NCI-H510A (cell line): ENCODE measurements around the gene ST8SIA5.

Experiments used
- DNase-seq: peaks from one replicate; lab custom pipeline; 2025; lab: John Stamatoyannopoulos, UW

ST8SIA5 gene

DNA sequence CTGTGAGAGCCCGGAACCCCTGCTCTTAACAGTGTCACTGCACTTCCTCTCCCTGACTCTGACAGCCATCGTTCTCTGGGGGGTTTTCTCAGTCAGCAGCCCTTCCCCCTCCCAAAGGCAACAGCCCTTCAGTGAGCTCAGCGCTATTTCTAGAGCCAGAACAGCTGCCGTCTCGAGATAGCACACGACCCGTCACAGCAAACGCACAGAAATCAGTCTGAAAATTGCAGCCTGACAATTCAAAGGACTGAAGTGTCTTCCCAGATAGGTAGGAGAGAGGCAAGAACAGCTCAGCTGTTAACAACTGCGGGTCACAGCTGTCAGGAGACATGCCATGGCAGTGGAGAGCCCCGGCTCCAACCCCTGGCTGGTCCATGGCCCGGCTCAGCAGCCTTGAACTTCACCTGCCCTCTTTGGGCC, 45.4 kb downstream of the ST8SIA5 start:
- DNase-seq: no peak

DNA sequence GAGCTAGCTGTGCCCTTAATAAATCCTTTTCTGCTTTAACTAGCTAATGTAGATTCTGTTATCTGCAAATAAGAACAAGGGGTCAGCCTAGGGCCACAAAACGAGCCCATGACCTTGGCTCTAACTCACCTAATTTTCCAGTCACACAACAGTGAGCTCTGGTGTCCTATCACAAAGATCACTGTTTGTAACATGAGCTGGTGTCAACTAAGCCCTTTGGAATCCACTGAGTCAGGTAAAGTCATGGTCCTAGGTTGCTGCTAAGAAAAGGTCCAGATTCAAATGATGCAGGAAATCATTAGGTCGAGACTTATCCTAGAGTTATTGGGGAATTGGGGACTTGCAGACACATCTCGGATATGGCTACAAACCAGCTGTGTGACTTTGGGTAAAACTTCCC, 49.9 kb downstream of the ST8SIA5 start:
- DNase-seq: no peak

DNA sequence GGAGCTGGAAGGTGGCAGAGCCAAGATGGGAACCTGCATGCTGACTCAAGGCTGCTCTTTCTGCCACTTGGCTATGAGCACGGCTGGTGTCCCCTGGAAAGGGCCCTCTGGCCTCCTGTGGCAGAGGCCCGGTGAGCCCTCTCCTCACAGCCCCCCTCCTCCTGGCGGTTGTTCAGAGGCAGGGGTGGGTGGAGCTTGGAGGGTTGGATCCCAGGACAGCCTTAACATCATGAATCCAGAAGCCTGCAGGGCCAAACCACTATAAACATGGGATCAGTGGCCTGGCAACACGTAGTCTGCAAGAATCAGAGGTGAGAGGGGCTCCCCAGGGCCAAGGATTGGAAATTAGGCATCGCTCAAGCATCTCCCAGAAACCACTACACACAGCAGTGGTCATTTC, 51.3 kb downstream of the ST8SIA5 start:
- no peak for DNase-seq

DNA sequence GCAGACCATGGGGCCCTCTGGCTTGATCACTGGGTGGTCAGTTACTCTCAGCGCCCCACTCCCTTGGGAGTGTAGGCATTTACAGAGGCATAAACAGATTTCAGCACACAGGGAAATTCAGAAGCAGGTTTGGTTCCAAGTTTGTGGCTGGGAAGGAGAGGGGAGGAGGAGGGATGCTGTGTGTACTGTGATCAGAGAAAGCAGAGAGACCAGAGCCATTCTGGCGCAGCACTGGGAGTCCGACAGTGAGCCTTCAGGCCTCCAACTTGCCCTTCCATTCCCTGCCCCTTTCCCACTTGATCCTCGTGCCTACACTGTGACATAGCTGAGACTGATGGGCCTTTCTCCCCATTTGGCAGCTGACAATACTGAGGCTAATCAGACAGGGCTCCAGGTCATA, 52.0 kb downstream of the ST8SIA5 start:
- DNase-seq: no peak

DNA sequence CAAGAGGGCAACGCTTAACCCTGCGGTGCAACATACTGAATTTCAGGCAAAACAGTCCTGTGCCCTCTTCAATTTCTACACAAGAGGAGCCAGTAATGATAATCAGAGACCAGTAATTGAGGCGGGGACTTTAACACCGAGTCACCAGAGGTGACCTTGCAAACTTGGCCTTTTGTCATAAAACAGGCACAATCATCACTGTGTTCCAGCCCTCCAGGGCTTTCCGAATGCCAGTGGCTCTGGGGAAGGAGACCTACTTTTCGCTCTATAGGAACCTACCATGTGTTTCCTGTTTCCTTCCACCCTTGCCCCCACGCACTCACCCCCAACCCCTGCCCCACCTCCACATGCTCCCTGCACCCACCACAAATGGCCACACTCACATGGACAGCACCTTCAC, 52.7 kb downstream of the ST8SIA5 start:
- no peak for DNase-seq

DNA sequence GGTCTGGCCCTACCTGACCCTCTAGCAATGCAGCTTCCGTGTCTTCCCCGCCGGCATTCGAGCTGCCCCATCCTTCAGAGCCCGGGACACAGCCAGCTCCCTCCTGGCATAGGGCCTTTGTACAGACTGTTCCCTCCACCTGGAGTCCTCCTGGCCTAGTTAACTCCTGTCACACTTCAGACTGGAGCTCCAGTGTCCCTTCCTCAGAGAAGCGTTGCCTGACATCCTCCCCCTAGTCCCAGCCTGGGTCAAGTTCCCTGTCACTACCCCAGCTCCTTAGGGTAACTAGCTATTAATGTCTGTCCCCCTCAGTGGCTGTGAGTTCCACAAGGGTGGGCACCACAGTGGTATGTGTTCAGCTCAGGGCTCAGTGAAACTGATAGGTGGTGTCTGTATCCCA, 54.4 kb downstream of the ST8SIA5 start:
- DNase-seq: no peak

DNA sequence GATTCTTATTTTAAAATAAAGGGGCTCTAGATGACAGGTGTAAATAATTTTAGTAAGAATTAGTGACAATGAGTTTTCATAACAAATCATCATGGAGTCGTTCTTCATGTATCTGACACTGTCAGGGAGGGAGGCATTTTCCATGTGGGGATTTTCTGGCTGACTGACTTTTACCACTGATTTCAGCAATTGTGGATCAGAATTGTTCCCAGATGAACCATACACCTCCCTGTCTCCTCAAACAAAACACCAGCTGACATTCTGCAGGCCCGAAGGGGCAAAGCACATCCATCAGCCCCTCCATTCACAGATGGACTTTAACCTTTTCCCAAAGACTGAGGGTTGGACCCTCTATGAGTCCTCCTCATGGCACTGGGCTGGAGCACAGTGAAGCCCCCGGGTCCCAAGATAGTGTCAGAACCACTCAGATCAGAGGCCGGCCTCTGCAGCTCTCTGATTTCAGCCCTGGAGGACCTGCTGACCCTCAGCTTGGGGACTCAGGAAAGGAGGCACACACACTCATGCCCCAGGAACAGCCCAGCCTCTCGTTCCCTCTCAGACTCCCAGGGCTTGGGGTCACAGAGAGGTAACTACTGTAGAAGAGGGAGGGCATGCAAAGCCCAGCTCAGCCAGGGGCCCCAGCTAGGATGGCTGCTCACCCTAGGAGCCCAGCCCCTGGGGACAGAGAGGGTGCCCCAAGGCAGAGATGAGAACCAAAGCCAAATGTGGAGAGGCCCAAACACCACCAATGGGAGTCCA, 56.6 kb downstream of the ST8SIA5 start:
- DNase-seq: no peak

DNA sequence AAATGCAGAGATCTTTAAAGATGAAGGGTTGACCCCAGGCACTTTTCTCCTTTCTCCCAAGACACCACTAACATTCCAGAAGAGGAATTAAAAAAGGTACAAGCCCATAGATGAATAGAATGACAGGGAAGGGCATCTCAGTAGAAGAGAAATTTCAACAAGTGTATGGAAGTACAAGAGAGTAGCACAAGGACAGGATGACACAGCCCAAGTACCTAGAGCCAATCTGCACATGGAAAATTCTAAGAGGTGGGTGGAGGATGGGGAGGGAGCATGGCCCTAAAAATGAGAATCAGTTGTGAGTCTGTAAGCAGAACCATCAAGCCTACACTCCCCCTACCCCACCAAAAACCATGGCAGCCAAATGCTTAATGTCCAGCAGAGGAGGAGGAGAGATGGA, 60.2 kb downstream of the ST8SIA5 start:
- no peak for DNase-seq

DNA sequence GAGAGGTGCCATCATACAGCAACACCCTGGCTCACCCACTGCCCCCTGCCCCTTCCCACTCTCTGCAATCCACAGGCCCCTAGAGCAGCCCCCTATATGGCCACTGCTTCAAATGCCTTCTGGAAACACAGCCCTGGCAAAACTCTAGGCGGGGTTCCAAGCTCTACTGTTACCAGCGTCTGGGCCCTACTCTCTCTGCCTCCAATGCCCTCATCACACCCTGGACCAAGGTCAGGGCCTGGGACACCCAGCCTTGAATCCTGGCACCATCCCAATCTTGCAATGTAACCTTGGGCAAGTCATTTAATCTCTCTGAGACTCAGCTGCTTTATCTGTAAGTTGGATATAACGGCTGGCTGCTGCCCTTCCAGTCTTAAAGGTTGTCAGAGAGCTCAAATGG, 60.6 kb downstream of the ST8SIA5 start:
- DNase-seq: no peak

DNA sequence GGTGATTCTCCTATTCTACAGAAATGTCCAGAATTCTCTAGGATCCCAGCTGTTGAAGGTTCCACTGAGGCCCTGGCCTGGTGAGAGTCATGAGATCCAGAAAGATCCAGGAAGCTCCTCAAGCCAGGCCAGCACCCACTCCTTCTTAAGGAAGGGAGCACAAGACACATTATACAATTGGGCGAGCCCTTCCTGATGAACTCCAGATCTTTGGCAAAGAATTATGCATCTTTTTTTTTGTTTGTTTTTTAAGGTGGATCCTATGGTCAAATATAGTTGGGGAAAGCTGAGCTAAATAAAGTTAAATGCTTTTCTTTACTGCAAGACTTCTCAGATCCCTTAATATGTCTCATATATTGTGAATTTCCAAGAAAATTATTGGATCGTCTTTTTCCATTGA, 62.9 kb downstream of the ST8SIA5 start:
- DNase-seq: no peak

DNA sequence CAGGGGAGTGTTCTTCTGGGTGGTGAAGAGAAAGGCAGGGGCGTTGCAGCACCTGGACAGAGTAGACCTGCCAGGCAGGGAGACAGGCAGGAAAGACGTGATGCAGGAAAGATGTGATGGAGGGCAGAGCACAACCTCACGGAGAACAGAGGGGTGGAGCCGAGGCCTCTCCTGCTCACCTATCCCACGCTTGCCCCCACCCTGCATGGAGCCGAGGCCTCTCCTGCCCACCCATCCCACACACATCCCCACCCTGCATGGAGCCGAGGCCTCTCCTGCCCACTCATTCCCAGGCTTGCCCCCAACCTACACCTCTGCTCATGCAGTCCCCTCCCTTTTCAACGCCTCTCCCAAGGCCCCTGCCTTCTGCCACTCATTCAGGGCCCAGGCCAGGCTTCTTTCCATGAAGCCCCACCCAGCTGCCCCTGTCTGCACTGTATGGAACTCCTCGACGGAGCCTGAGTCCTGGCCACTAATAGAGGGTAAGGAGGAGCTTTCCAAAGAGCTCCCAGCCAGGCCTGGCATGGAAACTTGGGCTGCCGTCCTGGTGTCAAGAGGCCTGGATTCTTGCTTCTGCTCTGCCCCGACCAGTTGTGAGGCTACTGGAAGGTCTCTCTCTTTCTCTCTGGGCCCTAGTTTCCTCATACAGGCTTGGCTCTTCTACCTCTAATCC, 67.9 kb downstream of the ST8SIA5 start:
- DNase-seq: no peak

DNA sequence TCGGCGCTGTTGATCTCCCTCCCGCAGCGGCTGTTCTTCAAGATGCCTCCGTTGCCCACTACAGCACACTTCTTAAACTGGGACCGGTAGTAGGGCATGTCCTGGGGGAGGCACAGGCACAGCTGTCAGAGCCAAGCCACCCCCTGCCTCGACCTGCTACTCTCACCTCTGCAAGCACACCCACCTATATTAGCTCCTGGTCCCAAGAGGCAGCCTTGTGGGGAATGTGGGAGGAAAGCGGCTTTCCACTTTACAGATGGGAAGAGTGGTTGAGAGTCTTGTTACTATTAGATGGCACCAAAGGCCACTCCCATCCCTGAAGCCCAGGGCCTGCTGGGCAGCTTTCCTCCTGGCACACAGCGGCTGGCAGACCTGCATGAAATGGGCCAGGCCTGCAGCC, 70.7 kb downstream of the ST8SIA5 start:
- no peak for DNase-seq

DNA sequence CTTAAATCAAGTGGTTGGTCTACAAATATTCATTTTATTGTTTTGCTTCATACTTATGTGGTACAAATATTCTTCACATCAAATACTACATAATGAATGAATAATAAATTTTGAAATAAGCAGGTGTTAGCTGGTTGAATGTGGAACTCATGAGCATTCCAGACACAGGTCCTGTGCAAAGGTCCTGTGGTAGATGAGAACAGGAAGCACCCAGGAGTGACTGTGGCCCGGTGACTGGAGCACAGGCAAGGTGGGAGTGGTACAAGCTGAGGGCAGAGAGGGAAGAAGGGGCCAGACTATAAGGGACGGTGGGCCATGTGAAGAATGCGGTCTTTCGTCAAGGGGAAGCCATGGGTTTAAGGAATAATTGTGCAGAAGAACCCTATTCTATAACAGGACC, 73.6 kb downstream of the ST8SIA5 start:
- no peak for DNase-seq

DNA sequence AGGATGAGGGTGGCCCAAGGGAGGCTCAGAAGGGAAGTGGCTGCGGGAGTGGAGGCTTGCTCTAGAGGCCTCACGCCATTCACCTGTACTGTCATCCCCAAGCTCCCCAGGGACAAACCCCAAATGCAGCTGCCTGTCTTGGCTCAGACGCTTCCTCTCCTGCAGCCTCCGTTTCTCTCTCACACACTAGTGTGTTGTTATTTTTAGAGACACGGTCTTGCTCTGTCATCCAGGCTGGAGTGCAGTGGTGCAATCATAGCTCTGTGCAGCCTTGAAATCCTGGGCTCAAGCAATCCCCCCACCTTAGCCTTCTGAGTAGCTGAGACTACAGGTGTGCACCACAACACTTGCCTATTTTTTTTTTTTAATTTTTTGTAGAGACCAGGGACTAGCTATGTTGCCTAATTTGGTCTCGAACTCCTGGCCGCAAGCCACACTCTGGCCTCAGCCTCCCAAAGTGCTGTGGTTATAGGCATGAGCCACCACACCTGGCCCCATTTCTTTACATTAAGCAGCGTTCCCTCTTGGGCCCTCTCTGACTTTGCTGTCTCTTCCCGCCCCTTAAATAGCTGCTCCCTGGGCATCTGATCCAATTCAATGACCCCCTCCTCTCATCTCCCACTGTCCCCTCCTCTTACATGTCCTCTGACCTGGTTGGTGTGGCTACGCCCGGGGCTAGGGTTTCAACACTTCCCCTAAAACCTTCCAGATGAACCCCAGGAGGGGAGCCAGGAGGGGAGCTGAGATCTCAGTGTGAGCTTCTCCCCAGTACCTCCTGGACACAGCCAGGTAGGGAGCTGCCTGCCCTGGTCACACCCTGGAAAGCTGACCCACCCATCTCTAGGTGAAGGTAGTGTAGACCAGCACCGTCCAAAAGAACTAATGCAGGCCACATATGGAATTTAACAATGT, 75.8 kb downstream of the ST8SIA5 start:
- DNase-seq: no peak

DNA sequence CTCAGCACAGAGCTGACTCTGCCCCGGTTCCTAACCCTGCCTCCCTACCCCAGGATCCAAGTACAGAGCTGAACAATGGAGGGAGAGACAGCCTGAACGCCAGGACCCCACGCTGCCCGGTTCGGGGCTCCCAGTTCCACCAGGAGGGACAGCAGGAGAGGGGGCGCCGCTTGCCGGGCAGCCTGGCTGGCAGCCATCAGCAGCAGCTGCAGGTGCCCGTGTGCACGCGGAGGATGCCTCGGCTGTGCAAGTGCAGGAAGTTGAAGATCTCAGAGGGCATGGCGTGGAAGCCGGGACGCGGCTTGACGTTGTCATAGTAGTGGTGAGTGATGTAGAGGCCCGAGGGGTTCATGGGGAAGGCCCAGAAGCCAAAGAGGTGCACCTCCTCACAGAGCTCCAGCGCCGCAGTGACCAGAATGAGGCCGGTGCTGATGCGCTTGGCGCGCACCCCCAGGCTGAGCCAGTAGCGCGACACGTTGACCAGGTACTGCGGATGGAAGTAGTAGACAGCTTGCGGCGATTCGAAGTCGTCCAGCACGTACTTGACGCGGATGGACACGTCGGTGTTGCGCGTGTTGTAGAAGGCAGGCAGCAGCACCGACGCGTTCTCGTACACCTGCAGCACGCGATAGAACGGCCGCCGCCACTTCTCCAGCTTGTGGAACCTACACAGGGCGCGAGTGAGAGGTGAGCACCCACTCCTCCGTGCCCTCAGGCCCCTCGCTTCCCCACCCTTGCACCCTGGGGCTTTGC, 76.8 kb downstream of the ST8SIA5 start:
- no peak for DNase-seq

DNA sequence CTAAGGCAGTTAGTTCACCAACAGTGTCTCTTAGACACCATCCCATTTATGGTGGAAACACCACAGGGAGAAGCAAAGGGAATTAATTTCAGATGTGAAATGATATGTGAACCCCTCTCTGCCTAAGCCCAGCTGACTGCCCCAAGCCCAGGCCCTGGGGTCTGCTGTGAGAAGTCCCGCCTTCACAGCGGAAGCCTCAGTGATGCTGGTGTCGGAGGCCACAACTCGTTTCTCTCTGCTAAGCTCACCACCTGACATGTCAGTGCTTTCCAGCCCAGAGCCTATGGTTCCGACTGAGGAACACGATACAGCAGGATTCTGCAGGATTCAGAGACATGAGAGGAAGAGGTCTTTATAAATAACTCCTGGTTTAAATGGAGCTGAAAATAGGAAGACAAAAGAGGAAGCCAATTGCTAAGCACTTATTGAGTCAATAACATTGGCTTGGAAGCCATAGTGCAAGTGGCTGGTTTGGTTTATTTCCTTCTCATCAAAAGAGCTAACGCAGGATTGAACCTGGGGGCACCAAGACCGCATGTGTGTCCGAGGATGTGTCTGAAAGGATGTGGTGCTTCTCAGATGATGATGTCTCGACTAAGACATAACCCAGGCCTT, 78.0 kb downstream of the ST8SIA5 start:
- no peak for DNase-seq

DNA sequence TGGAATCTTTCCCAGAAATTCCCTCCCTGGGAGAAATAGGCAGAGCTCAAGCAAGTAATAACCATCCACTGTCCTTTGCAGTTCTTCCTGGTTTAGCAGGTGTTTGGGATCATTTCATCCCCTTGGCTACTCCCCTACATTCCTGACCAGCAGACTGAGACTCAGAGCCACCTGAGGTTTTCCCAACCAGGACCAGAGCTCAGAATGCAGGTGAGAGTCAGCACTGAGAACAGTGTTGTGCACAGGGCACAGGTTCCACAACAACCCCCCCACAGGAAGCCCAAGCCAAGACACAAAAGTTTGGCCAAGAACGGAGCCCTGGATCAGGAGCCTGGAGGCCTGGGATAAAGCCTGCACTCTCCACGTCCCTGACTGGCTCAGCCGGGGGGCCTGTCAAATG, 78.8 kb downstream of the ST8SIA5 start:
- no peak for DNase-seq

DNA sequence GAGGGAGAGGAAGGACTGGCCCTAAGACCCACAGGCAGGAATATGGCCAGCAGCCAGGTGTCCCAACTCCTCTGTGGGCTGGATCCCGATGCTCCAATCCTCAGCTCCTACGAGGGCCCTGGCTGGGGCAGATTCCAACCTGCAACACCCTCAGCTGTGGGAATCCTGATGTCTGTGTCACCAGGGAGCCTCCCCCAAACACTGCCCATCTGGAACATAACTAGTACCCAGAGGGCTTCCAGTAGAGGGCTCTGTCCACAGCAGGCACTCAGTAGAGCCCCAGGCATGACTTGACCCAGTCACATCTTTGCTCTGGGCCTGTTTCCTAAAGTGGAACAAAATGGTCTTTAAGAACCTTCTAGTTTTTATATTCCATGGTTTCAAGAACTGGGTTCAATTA, 79.2 kb downstream of the ST8SIA5 start:
- no peak for DNase-seq

DNA sequence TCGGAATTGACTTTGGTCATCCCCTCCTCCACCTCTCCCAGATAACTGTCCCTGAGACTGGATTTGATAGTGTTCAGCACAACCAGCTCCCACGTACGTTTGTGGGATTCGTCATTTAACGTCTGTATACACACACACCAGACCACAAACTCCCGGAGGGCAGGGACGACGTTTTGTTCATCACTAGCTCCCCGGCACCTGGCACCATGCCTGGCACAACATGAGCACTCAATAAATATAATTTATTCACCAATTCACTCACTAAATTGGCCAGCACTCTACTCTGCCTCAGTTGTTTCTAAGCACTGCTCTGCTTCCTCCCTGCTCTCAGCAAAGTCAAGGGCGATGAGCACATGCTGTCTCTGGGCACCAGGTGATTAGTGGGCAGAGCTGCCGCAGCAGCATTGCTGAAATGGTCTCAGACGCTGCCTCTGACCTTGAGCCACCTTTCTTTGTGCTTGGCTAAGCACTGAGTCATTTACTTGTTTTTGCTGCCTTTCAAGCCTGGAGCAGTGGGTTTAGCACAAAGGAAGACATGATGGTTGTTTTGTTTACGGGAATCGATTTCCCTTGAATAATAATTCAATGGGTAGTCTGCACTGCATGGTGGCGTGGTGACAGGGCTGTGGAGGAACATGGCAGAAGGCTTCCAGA, 80.5 kb downstream of the ST8SIA5 start:
- DNase-seq: no peak

DNA sequence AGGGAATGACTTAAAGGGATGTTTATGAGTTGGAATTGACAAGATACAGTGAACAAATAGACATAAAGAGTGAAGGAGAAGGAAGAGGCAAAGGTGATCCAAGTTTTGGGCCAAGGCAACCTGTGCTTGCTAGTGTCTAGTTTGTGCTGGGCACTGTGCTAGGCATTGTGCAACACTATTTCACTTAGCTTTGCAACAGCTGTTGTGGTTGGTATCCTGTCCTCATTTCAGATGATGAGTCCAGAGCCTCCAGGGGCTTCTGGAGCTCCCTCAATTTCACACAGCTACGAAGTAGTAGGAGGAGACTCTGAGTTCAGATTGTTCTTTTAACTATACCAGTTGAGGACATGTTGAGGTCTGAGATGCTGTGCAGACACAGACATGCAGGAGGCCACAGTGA, 81.7 kb downstream of the ST8SIA5 start:
- DNase-seq: no peak
